Activated CD4-positive, alpha-beta T cell treated with anti-CD3 and anti-CD28 coated beads, Interleukin-2, amount 10 ng/mL, durations not matched to agents 24 days and 14 days (primary cell): ENCODE data around the gene EML2. TPM values are rescaled to one million over a fixed set of nuclear protein-coding genes. Genes with fewer than 3 reads are reported as not detected.

Experiments
- DNase-seq: peaks from one replicate; pipeline ENCODE4 v3.0.0; 2022
- H3K27ac Mint-ChIP-seq: one replicate; pipeline ENCODE4 v1.8.0; 2022; ENCODE audit warnings: mild to moderate bottlenecking, mixed read lengths
- H3K27me3 Mint-ChIP-seq: one replicate; pipeline ENCODE4 v1.8.0; 2022; ENCODE audit warnings: mixed read lengths
- H3K36me3 Mint-ChIP-seq: one replicate; pipeline ENCODE4 v1.8.0; 2022; ENCODE audit warnings: low read depth, mild to moderate bottlenecking, mixed read lengths
- H3K4me1 Mint-ChIP-seq: one replicate; pipeline ENCODE4 v1.8.0; 2021; ENCODE audit warnings: mixed read lengths
- H3K4me3 Mint-ChIP-seq: one replicate; pipeline ENCODE4 v1.8.0; 2022; ENCODE audit warnings: mild to moderate bottlenecking, moderate library complexity, mixed read lengths
- H3K9me3 Mint-ChIP-seq: one replicate; pipeline ENCODE4 v1.8.0; 2021; ENCODE audit warnings: mixed read lengths
- intact Hi-C: fragments of 100-400 bp; cut with micrococcal nuclease; formaldehyde crosslinking; loops from one replicate; pipeline ENCODE4 v1.15.1; 2023
- total RNA-seq: library from RNA; stranded (reverse); gene quantifications from 2 replicates; pipeline ENCODE4 v1.2.3, GENCODE V29; 2022

Gene EML2
- total RNA-seq, 1 donor from 2014 or later = 157 TPM

- Mint-ChIP-seq H3K4me3 (no peak overlapping the region), H3K27ac (no peak overlapping the region), H3K36me3 (peaks cover 11% of the 10 kb centered on the region), H3K4me1 (peaks cover 9% of the 10 kb centered on the region), H3K9me3 (no peaks in the 10 kb centered on the region), H3K27me3 (no peaks in the 10 kb centered on the region)
- intact Hi-C loops = no loop called here
- DNase-seq = no peak
These were observed 60.3 kb downstream of the EML2 start for GRCh38 chr19:45578861-45579260.

GRCh38 chr19:45577111-45577905 is 61.9 kb downstream of the EML2 start:
- Mint-ChIP-seq H3K27me3 (no peaks in the 10 kb centered on the region), H3K9me3 (no peaks in the 10 kb centered on the region), H3K4me1 (peaks cover 4% of the 10 kb centered on the region), H3K27ac (no peak overlapping the region), H3K4me3 (no peak overlapping the region), H3K36me3 (peaks cover 6% of the 10 kb centered on the region)
- no peak for DNase-seq
- intact Hi-C loops = no loop called here

GRCh38 chr19:45576682-45577081 is 62.5 kb downstream of the EML2 start:
- no peak for DNase-seq
- Mint-ChIP-seq H3K36me3 (peaks cover 4% of the 10 kb centered on the region), H3K4me1 (peaks cover 4% of the 10 kb centered on the region), H3K27ac (no peak overlapping the region), H3K27me3 (no peaks in the 10 kb centered on the region), H3K9me3 (no peaks in the 10 kb centered on the region), H3K4me3 (no peak overlapping the region)
- intact Hi-C loops = no loop called here

GRCh38 chr19:45575216-45575615 is 64.0 kb downstream of the EML2 start:
- DNase-seq = no peak
- Mint-ChIP-seq H3K4me1 (peaks cover 4% of the 10 kb centered on the region), H3K27me3 (no peaks in the 10 kb centered on the region), H3K36me3 (peaks cover 1% of the 10 kb centered on the region), H3K9me3 (no peaks in the 10 kb centered on the region), H3K27ac (no peak overlapping the region), H3K4me3 (no peak overlapping the region)
- intact Hi-C loops = no loop called here

DNA sequence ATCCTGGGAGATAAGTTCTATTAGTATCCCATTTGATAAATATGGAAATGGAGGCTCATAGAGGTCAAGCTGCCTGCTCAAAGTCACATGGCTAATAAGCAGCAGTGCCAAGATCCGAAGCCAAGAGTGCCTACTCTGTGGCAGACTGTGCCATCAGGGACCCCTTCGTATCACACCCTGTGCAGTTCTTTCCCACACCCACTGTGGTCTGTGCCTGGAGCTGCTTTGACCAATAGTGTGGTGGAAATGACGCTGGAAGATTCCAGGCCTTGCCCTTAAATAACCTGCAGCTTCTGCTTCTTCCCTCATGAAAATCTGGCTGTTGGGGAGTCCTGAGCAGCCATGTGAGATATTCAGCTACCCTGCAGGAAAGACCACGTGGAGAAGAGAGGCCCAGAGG is 64.7 kb downstream of the EML2 start:
- H3K27me3 Mint-ChIP-seq = no peaks in the 10 kb centered on the region
- no peak overlapping the region for H3K27ac Mint-ChIP-seq
- intact Hi-C loops = no loop called here
- no peaks in the 10 kb centered on the region for H3K9me3 Mint-ChIP-seq
- no peak overlapping the region for H3K4me3 Mint-ChIP-seq
- H3K4me1 Mint-ChIP-seq = peaks cover 10% of the 10 kb centered on the region
- H3K36me3 Mint-ChIP-seq = peaks cover 1% of the 10 kb centered on the region
- DNase-seq = no peak

DNA sequence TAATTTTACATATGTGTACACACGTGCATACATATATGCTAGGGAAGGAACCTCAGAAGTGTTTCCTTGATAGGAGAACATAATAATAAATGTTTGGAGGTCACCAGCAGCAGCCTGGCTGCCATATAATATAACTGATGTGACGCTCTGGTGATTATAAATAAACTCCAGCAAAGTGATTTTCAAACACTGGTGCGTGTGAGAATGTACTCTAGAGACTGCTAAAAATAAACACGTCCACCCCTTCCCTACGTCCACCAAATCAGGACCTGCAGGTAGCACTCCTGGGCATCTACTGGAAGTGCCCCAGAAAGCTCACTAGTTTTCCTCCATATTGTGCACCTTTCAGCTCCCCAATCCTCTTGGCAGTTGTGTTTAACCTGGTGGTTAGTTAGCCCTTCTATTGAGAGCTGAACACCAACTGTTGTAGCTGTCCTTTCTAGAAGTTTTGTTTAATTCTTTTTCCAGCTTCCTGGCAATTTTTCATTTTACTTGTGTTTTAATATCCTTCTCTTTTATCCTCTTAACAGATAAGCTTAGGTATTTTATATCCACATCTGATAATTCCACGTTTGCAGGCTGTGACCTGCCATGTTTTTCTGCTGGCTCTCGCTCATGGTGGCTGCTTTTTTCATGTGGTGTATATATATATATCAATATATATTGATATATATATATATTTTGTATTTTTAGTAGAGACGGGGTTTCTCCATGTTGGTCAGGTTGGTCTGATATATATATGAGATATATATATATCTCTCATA is 67.6 kb downstream of the EML2 start:
- H3K36me3 Mint-ChIP-seq = peaks cover 1% of the 10 kb centered on the region
- intact Hi-C loops = no loop called here
- H3K27ac Mint-ChIP-seq = no peak overlapping the region
- no peak overlapping the region for H3K4me3 Mint-ChIP-seq
- H3K9me3 Mint-ChIP-seq = no peaks in the 10 kb centered on the region
- DNase-seq = no peak
- H3K27me3 Mint-ChIP-seq = no peaks in the 10 kb centered on the region
- peaks cover 7% of the 10 kb centered on the region for H3K4me1 Mint-ChIP-seq

DNA sequence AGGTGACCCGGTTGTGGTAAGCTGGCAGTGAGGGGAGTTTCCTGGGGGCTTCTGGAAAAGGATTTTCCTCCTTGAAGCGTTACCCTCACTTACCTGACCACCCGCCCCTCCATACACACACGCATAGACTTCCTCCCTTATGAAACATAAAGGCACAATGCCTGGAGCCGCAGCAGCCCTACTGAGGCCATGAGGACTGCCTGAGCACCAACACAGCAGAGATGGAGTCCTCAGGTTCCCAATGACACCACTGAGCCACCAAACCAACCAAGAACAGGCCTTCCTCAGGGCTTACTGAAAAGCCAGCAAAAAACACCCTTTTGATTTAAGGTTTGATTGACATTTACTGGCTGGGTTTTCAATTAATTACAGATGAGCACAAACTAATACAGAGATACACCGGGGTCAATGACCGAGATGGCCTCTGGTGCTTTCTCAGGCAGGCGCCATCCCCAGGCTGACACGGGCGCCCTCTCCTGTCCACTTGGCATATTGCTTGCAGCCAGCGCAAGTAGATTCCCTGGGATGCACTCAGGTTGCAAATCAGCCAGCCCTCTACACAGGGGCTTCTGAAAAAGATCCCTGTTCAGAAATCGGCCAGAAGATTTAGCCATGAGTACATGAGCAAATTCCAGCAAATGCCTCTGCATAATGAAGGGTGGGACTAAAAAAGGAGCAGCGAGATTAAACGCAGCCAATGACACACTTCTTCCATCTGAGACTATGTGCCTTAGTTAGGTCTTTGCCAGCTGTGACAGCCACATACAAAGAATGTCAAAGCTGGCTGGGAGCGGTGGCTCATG is 69.4 kb downstream of the EML2 start:
- Mint-ChIP-seq H3K9me3 (no peaks in the 10 kb centered on the region), H3K27ac (no peak overlapping the region), H3K4me1 (peaks cover 7% of the 10 kb centered on the region), H3K27me3 (no peaks in the 10 kb centered on the region), H3K4me3 (no peak overlapping the region), H3K36me3 (peaks cover 1% of the 10 kb centered on the region)
- DNase-seq = peak; percentile 89
- intact Hi-C loops = loop anchor here (1.0 kb wide), 1 partner anchor 47 kb away; no protein-coding TSS in a partner anchor

GRCh38 chr19:45568732-45569131 is 70.5 kb downstream of the EML2 start:
- Mint-ChIP-seq H3K36me3 (peaks cover 1% of the 10 kb centered on the region), H3K27ac (no peak overlapping the region), H3K27me3 (no peaks in the 10 kb centered on the region), H3K4me3 (no peak overlapping the region), H3K9me3 (no peaks in the 10 kb centered on the region), H3K4me1 (peaks cover 8% of the 10 kb centered on the region)
- intact Hi-C loops = no loop called here
- no peak for DNase-seq

GRCh38 chr19:45567609-45568008 is 71.6 kb downstream of the EML2 start:
- no peaks in the 10 kb centered on the region for H3K9me3 Mint-ChIP-seq
- no peak for DNase-seq
- no peak overlapping the region for H3K4me3 Mint-ChIP-seq
- intact Hi-C loops = no loop called here
- peaks cover 14% of the 10 kb centered on the region for H3K4me1 Mint-ChIP-seq
- H3K27ac Mint-ChIP-seq = no peak overlapping the region
- H3K36me3 Mint-ChIP-seq = peaks cover 1% of the 10 kb centered on the region
- no peaks in the 10 kb centered on the region for H3K27me3 Mint-ChIP-seq

GRCh38 chr19:45564131-45564780 is 74.9 kb downstream of the EML2 start:
- intact Hi-C loops = no loop called here
- H3K27me3 Mint-ChIP-seq = no peaks in the 10 kb centered on the region
- H3K36me3 Mint-ChIP-seq = peaks cover 2% of the 10 kb centered on the region
- DNase-seq = no peak
- no peak overlapping the region for H3K4me3 Mint-ChIP-seq
- H3K9me3 Mint-ChIP-seq = no peaks in the 10 kb centered on the region
- H3K27ac Mint-ChIP-seq = no peak overlapping the region
- H3K4me1 Mint-ChIP-seq = peaks cover 10% of the 10 kb centered on the region

GRCh38 chr19:45560686-45561085 is 78.5 kb downstream of the EML2 start:
- no peak for DNase-seq
- Mint-ChIP-seq H3K9me3 (no peaks in the 10 kb centered on the region), H3K27ac (no peak overlapping the region), H3K4me3 (no peak overlapping the region), H3K27me3 (no peaks in the 10 kb centered on the region), H3K36me3 (peaks cover 2% of the 10 kb centered on the region), H3K4me1 (peaks cover 15% of the 10 kb centered on the region)
- intact Hi-C loops = no loop called here

DNA sequence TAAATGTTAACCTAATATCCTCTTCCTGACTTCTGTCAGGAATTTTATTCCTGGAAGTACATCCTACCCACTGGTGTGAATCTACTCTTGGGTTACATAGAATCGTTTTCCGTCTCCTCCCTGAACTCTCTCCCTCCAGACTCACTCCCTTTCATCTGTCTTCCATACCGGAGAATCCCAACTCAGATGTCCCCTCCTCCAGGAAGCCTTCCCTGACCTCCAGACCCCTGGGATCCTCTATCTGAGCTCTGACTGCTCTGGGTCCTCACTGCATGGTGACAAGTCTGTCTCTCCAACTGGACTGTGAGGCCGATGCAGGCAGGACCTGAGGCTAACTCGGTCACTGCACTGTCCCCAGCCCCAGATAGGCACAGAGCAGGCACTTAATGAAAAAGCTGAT is 79.2 kb downstream of the EML2 start:
- no peak overlapping the region for H3K4me3 Mint-ChIP-seq
- intact Hi-C loops = no loop called here
- H3K4me1 Mint-ChIP-seq = peaks cover 15% of the 10 kb centered on the region
- DNase-seq = no peak
- H3K27ac Mint-ChIP-seq = no peak overlapping the region
- H3K27me3 Mint-ChIP-seq = no peaks in the 10 kb centered on the region
- peaks cover 2% of the 10 kb centered on the region for H3K36me3 Mint-ChIP-seq
- no peaks in the 10 kb centered on the region for H3K9me3 Mint-ChIP-seq
